Activated T-helper 1 cell treated with anti-CD3 and anti-CD28 coated beads, Interleukin-2, amount 50 U/mL, for 16 hours (primary cell): ENCODE data around the gene NTN1.
A peak's percentile ranks its signal among the peaks of the same experiment; 100 is the strongest.

Experiments
- DNase-seq, 2 donors: peaks; one replicate each; pipeline ENCODE4 v3.0.0-alpha.2; 2020; ENCODE audit warnings: low read depth in 1 of 2, low spot score in 1 of 2

Gene NTN1

GRCh38 chr17:9268546-9268945 is 247.2 kb downstream of the NTN1 start:
- no peak for DNase-seq

DNA sequence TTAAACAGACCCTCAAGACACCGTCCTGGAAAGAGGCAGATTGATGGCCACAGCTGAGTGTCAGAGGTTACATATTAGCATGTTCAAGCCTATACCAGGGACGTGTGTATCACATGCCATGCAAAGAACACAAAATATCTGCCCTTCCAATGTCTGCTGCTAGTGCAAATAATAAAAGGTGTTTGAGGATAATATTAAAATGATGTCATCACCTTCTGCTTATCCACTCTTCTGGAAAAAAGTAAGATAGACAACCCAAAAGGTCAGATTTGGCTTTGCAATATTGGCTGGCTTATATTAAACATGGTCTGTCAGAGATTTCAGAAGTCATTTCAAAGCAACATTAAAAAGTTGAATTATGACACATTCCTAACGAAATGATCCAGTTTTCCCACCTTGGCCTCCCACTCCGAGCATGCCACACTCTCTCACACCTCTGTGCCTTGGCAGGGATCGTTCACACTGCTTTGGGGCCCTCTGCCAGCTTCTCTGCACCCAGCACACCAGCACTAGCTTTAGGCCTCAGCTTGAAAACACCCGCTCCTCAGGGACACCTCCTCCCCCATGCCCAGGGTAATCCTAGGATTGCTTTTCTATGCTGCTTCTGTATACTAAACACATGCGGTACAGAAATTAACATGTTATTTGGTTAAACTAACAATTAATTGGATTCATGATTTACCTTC is 248.2 kb downstream of the NTN1 start:
- no peak for DNase-seq

DNA sequence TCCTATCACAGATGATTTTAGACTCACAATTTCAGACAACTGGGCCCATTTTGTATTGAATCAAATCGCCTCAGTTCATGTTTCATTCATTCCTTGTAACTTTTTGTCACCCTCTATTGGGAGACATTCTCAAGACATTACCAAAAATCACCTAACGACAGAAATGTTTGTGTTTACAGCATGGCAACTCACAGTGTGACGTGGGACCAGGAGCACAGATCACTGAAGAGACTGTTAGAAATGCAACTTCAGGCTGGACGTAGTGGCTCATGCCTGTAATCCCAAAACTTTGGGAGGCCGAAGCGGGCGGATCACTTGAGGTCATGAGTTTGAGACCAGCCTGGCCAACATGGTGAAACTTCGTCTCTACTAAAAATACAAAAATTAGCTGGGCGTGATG is 249.6 kb downstream of the NTN1 start:
- no peak for DNase-seq

DNA sequence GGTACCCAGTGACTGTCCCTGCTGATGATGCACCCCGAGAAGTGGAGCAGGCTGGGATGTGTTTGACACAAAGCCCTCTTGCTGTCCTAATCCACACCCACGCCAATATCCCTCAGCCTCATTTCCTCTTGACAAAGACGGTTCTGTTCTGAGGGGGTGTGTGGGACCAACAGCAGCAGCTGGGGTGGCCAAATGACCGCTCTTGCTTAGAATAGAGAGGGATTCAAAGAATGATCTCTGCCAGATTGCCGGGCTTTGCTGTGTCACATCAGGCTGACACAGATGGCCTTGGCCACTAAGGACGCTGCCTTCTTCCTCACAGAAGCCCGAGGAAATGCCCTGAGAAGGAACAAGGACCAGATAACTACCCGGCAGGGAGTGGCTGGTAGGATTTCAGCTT is 250.7 kb downstream of the NTN1 start:
- DNase-seq, result no peak

DNA sequence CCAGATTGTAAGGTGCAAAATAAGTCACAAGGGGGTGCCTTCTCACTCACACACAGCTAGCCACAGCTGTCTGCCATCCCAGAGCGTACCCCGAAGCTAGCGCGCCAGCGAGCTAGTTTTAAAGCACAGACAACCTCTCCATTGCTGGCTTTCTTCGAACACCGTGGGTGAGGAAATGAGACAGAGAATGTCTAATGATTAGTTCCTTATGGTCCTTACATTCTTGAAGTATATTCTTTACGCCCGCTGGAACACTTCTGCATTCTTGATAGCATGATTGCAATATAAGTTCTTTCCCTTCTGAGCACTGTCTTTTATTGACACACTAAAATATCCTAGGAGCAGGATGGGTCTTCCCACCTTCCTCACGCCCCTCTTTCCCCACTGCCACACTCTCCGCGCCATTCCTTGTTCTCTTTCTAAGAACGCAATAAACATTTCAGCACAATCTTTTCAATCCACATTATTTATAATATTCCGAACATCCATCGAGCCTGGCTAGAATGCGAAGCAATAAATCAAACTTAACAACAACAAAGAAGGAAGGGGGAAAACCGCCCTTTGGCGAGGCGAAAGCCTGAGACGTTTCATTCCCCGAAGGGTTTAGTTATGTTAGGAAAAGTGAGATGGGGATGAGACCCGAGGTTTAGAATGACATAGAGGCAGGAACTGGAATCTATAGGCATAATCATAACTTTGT is 251.3 kb downstream of the NTN1 start:
- no peak for DNase-seq

DNA sequence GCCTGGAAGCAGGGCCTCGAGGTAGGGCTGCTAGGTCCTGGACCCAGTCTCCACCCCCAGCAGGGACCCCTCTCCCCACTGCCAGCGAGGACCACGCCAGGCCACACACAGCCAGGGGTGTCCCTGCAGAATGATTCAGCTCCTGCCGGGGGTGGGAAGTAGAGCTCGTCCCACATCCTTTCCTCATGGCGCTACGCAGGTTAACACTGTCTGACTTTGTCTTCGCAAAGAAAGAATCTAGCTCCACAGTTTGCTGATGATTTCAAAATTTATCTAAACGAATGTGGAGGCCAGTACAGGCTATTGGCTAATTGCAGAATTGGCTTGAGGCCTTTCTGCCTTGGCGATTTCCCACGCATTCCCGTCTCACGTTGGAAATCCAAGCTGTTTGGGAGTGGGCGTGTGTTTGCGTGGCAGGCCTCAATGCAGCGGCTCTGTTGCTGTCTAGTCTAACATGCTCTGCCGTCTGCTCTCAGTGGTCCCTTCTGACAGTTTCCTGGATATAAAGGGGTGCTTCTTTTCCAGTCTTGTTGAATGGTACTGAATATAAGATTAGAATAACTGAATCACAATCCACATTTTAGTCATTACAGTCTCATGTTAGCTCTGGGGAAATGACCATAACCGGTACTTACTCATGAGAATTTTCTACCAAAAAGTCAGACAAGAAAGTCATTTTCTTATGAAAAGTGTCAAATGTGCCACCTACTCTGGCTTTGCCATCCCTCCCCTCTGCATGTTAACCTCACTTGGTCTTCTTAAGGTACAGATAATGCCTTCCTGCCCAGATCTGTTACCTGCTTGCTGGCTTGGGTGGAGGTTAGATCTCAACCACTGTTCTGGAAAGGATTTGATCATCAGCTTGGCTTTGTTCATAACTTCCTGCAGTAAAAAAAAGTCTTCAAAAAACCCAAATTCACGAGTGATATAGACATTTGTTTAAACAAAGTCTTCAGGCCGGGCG is 252.4 kb downstream of the NTN1 start:
- DNase-seq, result no peak

DNA sequence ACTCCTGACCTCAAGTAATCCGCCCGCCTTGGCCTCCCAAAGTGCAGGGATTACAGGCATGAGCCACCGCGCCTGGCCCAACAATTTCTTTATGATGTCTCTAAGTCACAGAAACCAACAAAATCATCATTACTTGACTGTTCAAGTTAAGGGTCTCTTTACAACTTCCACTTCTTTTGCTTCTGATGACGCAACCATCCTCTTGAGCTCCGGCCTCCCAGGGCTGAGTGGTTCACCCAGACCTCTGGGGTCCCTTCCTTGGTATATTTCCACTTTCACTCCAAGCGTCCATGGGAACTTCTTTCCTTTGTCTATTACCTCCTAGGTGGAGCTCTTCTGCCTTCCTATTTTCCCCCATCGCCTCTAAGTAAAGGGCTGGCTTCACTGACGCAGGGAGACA is 253.7 kb downstream of the NTN1 start:
- DNase-seq, result no peak

DNA sequence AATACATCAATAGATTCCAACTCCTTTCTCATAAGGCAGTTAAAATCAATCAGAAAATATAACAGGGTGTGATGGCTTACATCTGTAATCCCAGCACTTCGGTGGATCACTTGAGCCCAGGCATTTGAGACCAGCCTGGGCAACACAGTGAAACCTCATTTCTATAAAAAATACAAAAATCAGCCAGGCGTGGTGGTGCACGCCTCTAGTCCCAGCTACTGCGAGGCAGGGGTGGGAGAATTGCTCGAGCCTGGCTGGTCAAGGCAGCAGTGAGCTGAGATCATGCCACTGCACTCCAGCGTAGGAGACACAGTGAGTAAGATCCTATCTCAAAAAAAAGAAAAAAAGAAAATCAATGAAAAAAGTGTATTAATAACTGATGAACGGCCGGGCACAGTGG is 258.6 kb downstream of the NTN1 start:
- no peak for DNase-seq

DNA sequence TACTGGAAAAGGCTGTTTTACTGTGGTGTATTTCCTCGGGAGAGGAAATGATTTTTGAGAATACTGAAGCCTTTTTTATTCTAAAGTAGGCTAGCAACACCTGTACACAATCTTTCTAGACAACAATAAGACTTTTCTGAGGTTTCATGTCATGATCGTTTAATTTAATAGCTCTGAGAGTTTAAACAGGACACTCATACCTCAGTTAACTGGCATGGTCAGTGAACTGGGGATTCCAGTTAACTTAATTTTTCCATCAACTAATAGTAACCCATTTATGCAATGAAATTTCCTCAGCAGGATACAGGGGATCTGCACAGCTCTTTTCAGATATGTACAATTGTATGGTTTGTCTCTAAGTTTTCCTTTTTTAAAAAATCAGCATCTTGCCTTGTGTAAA is 262.6 kb downstream of the NTN1 start:
- DNase-seq, result no peak

GRCh38 chr17:9284884-9285283 is 263.6 kb downstream of the NTN1 start:
- DNase-seq, result no peak

- DNase-seq, result no peak
Measured at GRCh38 chr17:9285602-9286427, 264.5 kb downstream of the NTN1 start.

DNA sequence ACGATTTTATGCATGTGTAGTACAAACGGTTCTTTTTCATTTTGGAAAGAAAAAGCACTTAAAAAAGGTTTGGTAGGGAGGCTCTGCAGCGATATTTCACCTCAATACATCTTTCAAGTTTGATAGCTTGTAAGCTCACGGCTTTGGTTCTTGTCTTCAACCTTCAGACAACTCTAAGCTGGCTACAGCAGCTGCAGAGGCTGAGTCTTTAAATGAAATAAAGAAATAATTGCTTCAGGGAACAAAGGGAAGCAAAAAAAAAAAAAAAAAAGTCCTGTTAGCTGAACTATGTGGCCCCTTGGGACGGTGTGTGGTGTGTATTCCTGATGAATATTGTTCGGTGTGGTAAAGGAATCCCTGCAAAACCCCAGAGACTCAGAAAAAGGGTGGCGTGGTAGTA is 265.1 kb downstream of the NTN1 start:
- DNase-seq, result no peak

DNA sequence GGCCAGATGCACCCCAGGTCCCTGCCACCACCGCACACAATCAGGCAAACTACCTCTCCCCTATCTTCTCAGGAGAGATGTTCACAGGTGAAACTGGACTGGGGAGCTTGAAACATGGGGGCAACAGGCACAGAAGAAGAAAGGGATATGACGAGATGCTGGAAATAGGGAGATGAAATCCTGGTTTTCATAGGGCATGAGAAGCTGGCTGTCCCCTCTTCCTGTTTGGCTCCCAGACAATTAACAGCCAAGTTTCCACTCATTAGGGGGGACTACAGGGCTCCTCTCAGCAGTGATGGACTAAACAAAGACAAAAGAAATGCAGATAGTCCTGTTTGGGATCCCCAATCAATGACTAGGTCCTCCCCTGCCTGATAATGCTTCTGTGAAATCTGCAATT is 266.0 kb downstream of the NTN1 start:
- DNase-seq, result no peak

DNA sequence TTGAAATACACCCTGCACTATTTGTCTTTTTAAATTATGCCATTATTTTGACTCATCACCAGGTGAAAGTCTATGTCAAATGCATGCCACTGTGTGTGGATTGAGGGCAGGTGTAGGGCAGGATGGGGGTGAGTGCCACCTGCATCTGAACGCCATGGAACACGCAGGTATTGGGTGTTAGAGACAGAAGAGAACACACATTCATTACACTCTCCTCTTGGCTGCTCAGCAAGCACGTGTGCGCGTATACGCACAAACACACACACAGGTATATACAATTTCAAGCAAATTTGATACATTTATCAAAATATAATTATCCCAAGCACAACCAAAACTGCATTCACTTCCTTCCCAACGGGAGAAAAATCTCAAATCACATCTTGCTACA is 268.9 kb downstream of the NTN1 start:
- no peak for DNase-seq

DNA sequence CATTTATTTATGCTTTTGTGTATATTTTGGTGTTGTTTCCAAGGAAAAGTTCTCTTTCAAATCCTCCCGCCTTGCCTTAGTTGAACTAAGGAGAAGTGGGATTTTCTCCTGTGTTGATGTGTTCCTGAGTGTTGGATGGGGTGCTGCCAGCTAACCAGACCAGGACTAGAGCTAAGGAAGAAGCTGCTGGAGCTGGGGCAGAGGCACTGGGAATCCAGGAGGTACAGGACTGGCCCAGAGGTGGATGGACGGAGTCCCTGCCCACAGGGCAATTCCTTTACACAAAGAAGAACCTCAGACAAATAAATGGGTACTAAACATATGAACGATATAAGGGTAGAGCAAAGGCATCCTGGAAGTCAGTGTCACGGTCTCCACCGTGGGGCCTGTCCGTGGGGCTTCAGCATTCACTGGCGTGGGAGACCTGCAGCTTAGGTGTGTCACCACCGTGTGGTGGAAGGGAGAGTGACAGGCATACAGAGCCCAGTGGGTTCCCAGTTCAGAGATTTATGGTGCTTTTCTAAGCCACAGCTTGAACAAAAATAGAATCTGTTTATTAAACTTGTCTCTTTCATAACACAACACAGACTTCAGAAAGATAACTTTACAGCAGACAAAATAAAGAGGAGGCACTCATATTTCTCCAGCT is 270.7 kb downstream of the NTN1 start:
- peak in 1 of 2 donors; percentile 9 for DNase-seq

DNA sequence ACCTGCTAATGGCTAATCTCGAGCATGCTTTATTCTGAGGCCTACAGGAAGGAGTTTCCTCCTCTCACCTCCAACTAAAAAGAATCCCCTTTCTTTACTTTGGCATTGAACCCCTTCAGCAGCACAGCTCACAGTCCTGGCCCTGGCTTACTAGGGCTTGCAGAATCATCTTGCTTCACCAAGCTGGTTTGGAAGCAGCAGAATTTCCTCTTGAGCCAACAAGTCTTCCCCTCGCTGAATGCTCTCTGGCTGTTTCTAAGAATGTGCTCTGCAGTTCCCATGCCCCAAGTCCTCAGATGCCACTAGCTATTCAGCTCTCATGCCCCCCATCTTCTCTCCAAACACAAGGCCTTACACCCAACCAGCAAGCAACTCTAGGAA is 271.2 kb downstream of the NTN1 start:
- DNase-seq, result no peak
